GM12874 (cell line): ENCODE results near the gene EPB41L3.

Experiments
- TF ChIP-seq, protein P1 (sequence below): IDR thresholded peaks from 2 replicates; pipeline ENCODE4 v1.5.1; 2011; ENCODE audit warnings: low read depth, mild to moderate bottlenecking, control low read depth, low read length, moderate library complexity; ENCODE audit not compliant: insufficient read depth

The EPB41L3 gene

DNA sequence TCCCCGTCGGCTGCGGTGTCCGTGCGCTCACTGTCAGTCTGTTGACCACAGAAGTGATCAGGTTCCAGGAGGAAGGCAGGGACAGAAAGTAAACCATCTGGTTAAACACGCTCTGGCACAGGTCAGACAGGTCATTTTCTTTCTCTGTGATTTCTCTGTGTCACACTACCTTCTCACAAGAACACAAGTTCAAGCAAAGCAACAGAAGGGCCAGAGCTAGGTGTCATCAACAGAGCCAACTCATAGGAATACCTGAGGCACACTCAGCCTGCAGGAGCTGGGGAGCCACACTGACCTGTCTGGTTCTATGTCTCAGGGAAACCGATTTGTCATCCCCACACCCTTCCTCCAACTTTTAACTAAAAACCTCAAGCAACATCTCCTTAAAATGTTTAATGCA is 133.2 kb downstream of the EPB41L3 start:
- TF ChIP-seq, protein P1, sequence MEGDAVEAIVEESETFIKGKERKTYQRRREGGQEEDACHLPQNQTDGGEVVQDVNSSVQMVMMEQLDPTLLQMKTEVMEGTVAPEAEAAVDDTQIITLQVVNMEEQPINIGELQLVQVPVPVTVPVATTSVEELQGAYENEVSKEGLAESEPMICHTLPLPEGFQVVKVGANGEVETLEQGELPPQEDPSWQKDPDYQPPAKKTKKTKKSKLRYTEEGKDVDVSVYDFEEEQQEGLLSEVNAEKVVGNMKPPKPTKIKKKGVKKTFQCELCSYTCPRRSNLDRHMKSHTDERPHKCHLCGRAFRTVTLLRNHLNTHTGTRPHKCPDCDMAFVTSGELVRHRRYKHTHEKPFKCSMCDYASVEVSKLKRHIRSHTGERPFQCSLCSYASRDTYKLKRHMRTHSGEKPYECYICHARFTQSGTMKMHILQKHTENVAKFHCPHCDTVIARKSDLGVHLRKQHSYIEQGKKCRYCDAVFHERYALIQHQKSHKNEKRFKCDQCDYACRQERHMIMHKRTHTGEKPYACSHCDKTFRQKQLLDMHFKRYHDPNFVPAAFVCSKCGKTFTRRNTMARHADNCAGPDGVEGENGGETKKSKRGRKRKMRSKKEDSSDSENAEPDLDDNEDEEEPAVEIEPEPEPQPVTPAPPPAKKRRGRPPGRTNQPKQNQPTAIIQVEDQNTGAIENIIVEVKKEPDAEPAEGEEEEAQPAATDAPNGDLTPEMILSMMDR = no peak

DNA sequence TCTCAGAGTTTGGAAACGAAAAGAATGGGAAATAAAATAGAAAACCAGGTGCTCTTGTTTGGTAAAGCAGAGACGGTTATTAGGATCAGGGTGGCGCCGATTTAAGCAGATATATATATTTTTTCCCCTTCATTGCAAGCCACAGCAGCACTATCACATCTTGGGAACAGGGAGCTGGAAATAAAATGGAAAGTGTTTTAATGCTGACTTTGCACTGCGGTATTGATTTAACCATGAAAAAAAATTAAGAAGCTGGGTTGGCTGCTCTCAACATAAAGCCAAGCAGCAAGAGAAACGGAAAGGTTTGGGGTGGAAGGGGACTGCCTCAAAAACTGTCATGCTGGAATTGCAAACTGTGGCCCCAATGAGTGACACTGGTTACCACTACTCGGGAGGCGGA is 145.5 kb downstream of the EPB41L3 start:
- TF ChIP-seq, protein P1 = no peak

DNA sequence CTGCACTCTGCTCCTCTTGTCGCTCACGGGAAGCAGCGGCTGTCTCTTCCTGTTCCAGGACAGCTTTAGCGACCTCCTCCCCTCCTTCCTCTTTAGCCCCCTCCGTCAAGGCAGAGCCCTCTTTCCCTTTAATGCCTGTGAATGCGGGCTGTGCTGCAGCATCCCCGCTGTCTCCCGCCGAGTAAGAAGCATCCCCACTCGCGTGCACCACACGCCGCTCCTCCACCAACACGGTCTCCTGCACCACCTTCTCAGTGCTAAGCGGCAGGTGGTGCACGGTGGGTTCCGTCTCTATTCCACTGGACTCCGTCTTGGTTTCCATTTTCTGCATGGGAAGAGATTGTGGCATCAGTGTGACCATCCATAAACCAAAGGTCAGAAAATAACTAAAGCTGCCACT is 146.7 kb downstream of the EPB41L3 start:
- TF ChIP-seq, protein P1 = no peak

DNA sequence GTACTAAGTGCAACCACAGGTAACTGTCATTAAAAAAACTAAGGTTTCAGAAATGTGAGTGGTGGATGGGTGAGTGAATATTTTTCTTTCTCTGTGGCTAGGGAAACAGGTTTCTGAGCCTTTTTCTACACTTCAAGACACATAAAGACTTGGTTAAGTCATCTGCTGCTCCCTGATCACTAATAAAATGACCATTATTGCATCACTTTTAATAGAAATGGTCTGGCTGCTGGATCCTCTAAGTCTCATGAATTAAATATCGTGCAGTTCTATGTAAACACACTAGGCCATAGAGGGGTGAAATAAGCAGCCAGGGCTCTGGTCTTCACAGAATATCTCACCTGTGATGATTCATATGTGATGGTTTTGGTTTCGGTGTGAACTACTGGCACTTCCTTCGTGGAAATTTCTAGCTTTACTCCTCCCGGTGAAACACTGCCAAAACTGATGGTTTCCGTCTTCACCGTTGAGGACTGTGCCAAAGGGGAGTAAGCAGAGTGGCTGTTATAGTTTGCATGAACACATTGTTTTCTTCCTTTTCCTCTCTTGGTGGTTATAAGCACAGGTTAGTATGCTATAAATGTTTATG is 147.8 kb downstream of the EPB41L3 start:
- TF ChIP-seq, protein P1 = no peak

DNA sequence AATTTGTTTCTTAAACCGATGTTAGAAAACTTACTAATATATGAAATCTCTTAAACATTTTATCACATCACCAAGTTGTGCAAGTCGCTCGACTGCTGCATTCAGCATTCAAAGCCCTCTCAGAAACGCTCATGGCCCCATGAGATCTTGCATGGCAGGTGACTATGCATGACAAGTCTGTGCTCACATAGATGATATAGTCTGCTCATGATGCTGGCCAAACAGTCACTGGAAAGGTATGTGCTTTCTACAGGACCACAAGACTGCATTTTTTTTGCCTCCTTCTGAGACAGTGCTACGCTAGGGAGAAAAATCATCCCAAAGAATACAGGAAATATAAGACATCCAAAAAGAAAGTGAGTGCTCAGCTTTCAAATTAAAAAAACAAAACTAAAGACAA is 150.0 kb downstream of the EPB41L3 start:
- TF ChIP-seq, protein P1 = no peak

DNA sequence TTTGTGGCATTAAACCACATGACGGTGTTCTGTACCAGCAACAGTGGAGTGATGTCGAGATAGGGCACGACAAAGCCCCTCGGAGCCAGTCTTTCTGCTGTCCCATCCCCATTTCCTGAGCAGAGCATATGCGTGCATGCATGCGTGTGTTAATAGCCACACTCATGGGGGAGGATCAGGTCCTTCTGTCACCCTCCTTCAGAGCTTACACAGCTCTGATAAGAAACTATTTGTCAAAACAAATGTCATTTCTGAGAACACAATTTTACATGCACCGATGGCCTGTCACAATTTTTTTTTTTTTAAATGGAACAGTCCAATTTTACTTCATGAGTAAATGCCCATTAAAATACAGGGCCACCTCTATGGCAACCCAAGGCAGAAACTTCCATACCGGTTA is 152.4 kb downstream of the EPB41L3 start:
- TF ChIP-seq, protein P1 = no peak

DNA sequence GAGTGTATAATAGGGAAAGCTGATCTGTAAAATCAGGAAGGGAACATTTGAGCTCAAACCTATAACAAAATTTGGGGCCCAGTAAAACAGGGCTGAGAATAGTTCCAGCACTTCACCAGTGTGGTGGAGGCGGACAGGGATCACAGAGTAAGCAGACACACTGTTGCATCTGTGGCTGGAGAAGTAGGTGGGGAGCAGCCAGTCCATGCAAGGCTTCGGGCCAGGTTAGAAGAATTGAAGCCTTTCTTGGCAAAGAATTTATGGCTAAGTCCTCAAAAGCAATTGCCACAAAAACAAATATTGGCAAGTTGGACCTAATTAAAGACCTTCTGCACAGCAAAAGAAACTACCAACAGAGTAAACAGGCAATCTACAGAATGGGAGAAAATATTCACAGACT is 154.4 kb downstream of the EPB41L3 start:
- TF ChIP-seq, protein P1 = no peak

DNA sequence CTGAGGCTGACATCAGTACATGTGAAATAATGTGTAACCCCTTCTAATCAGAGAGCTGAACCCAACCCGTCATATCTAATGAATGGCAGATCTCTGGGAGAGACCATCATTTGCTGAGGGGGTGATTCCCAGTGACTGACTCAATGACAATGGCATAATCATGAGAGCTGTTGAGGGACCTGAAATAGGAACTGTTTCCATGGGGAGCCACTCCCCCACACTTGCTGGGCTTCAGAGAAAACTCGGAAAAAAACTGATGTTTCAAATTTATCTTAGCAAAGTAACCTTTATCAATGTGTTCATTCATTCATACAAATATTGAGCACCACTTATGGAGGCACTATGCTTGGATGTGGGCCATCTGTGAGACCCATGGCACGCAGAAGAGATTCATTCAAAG is 154.9 kb downstream of the EPB41L3 start:
- TF ChIP-seq, protein P1 = no peak
